HG03565 (cell line): ENCODE results near the gene PSENEN.
A peak's percentile ranks its signal among the peaks of the same experiment; 100 is the strongest.
"Not testable (repeated sequence)": the region's sequence is repeated elsewhere in the genome, so short reads cannot be mapped to it uniquely, and the experiment has no call there.

Experiments
- ATAC-seq: cut with Tn5 transposase; IDR thresholded peaks from one replicate; pipeline ENCODE4 v1.9.1; 2021; ENCODE audit warnings: mild to moderate bottlenecking, moderate library complexity; ENCODE audit not compliant: unreplicated experiment

PSENEN gene

DNA sequence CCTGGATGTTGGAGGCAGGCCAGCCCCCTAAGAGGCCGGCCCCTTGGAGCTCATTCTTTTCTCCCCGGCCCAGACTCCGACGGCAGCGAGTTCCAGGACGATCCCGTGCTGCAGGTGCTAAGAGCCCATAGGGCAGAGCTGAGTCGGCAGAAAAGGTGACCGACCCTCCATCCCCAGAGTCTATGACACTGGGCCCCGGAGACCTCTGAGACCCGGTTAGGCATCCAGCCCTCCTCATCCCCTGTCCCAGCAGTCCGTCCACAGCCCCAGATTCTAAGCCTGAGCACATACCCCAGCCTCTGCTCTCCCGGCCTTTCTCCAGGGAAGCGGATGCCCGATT, 22.6 kb downstream of the PSENEN start:
- ATAC-seq, result no peak

DNA sequence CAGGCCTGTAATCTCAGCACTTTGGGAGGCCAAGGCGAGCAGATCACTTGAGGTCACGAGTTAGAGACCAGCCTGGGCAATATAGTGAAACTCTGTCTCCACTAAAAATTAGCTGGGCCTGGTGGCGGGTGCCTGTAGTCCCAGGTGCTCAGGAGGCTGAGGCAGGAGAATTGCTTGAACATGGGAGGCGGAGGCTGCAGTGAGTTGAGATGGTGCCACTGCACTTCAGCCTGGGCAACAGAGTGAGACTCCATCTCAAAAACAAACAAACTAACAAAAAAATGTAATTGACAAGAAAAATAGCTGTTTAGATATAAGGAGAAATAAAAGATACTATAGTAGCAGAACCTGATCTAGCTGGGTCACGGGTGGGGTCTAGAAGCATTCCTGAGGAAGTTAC, 26.9 kb downstream of the PSENEN start:
- not testable (repeated sequence) for ATAC-seq

DNA sequence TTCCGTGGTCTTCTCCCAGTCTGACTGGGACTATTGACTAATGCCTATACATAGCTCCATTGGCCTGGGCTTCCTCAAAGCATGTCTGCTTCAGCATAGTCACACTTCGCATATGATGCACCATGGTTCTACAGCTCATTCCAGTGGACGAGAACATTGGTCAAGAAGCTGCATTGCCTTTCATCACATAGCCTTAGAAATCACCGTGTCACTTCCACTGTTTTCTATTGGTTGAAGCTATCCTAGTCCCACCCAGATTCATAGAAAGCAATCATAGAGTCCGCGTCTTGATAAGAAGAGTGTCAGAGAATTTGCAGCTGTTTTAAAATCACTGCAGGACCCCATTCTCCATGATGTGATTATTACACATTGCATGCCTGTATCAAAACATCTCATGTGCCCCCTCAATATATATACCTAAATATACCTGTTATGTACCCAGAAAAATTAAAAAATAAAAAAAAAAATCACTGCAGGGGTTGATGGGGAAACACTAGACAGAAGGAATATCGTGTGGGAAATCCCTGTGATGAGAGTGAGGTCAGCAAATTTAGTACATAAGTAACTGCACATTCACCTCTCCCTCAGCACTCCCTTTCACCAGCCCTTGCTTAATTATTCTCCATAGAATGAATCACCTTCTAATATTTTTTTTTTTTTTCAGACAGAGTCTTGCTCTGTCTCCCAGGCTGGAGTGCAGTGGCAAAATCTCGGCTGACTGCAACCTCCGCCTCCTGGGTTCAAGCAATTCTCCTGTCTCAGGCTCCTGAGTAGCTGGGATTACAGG, 27.8 kb downstream of the PSENEN start:
- no peak for ATAC-seq

DNA sequence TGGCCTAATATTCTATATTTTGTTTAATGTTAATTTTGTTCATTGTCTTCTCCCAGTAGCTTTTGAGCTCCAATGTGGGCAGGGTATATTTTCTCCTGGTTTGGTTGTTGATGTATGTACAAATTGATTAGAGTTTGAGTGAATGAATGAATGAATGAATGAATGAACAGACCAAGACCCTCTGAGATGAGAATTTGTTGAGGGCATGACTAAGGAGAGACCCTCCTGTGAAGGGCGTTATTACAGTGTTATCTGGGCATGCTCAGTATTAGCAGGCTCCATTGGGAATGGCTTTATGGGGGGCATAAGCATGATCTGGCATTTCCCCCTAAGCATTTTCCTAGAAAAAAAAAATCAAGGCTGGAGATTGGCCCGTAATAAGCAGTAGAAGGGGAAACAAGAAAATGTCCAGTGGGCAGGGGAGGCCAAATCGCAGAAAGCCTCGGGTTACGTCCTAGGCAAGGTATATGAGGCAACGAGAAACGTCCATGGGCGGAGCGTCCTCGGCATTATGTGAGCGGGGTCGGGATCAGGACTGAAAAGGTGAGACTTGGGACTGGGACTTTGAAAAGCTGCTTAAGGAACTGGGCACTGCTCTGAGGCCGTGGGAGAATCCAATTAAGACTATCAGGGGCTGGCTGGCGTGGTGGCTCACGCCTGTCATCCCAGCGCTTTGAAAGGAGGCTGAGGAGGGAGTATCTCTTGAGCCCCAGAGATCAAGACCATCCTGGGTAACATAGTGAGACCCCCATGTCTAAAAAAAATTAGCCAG, 29.0 kb downstream of the PSENEN start:
- ATAC-seq, result no peak

DNA sequence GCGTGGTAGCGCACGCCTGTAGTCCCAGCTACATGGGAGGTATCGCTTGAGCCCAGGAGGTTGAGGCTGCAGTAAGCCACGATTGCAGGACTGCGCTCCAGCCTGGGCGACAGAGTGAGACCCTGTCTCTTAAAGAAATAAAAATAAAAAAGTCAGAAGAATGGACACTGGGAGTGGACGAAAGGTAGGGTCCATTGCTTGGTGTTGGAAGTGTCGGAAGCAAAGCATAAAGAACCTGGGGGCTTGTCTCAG, 29.5 kb downstream of the PSENEN start:
- no peak for ATAC-seq

DNA sequence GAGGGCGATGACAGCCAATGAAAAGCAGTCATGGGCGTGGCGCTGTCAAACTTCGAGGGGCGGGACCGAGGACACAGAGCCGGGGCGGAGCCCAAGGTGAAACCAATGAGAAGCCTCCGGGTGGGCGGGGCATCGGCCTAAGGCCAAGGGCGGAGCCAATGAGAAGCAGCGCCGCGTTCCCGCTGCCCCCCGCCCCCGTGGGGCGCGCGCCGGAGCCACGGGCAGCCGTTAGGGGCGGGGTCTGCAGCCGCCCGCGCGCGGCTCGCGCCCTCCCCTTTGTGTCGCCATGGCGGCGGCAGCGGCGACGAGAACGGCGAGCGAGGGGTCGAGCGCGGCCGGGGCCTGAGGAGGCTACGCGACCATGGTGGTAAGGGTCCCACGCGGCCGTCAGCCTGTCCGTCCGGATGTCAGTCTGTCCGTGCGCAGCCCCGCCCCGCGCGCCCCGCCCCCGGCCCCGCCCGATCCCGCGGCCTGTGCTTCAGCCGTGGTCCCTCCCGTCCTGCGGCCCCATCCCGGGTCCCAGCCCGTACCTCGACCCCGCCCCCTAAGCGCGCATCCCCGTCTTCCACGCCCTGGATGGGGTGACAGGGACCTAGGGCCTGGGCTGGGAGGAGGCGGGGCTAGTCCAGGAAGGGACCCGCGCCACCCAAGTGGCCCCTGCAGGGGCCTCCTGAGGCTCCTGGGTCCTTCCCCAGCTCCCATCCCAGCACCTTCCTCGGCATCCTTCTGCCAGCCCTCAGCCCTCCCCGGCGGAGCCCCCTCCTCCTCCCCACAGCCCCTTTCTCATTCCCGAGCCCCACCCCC, 30.0 kb downstream of the PSENEN start, which contains the start of gene ARHGAP33:
TSS of gene ARHGAP33 (plus strand) at position 267 of the 804 bp plus-strand sequence. CDS start at position 362, 95 bp downstream.
- peak; percentile 92 for ATAC-seq

DNA sequence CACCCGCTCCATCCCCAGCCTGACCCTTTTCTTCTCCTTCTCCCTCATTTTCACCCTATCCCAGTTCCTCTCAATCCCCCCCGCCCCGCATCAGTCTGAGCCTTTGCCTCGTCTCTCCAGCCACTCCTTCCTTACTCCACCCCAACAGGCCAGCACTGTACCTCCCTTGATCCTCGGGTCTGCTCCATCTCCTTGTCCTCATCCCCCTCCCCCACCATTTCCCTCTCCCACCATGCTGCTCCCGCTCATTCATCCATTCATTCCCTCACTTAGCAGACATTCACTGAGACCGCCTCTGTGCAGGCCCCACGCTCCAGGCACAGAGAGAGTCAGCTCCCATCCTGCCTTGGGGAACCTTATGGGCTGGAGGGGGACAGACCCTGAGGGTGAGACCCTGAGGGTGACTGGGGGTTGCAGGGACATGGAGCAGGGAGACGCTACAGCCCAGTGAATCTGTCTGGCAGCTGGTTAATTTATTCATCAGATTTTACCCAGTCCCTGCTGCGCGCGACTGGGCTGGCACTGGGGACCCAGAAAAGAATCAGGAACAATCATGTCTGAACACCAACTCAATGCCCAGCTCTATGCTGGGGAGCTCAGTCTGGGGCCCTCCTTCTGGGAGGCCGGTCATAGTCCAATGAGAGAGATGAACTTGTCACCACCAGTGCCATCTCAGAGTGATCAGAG, 30.8 kb downstream of the PSENEN start:
- ATAC-seq, result no peak

DNA sequence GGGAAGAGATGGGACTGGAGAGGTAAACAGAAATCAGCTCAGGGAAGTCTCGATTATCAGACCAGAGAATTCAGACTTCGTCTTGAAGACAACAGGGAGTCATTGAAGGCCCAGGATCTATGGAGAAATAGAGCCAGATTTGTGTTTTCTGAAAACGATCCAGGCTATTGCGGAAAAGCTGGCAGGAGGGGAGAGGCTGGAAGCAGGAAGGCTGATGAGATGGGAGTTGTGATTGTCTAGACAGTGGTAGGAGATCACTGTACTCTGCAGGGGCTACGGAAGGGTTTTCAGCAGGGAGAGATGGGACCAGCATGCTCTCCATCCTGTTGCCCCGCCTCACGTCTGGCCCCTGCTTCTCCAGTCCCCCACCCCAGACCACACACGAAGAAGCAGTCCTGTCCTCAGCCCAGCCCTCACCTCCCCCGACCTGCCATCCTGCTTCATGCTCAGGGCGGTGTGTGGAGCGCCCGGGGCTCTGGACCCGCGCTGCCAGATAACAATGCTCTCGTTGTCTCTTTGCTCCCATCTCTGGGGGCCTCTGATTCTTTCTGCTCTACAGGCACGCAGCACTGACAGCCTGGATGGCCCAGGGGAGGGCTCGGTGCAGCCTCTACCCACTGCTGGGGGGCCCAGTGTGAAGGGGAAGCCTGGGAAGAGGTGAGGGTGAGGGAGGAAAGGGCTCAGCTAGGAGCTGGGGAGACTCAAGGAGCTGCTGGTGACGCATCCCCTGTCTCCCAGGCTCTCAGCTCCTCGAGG, 31.8 kb downstream of the PSENEN start:
- no peak for ATAC-seq

DNA sequence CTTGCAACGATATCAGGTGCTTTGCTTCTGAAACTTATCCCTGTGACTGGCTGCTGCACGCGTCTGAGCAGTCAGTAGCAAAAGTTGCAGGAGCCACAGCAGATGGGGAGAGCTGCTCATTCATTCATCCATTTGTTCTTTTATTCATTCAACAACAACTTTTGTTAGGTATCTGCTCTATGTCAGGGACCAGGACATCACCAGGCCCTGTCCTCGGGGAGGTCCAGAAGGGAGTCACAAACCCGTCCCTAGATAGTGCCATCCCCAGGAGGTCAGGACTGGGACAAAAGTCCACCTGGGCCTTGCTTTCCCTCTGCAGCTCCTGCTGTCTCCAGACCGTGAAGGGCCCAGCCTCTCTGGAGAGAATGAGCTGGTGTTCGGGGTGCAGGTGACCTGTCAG, 32.5 kb downstream of the PSENEN start:
- no peak for ATAC-seq

DNA sequence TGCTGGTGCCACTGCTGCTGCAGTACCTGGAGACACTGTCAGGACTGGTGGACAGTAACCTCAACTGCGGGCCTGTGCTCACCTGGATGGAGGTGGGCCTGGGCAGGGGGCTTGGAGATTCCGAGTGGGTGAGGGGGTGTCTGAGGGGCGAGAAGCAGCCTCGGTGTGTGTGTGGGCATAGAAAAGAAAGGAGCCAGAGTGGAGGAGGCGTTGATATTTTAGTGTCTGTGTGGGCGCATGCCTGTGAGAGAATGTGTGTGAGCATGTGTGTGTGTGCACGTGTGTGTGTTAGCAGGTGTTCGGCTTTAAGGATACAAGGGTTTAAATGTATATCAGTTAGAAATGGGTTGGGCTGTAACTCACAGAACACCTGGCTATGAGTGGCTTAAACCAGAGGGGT, 33.6 kb downstream of the PSENEN start:
- no peak for ATAC-seq

DNA sequence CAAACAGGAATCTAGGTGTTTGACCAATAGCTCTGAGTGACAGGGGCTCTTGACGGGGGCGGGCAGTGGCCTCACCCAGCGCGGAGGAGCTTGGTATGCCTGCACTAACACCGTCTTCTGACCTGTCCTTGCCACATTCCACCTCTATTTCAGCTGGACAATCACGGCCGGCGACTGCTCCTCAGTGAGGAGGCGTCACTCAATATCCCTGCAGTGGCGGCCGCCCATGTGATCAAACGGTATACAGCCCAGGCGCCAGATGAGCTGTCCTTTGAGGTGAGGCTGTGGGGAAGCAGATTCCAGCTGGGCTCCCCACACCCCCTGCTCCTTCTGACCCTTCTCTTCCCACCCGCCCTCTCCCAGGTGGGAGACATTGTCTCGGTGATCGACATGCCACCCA, 34.6 kb downstream of the PSENEN start:
- ATAC-seq, result no peak

DNA sequence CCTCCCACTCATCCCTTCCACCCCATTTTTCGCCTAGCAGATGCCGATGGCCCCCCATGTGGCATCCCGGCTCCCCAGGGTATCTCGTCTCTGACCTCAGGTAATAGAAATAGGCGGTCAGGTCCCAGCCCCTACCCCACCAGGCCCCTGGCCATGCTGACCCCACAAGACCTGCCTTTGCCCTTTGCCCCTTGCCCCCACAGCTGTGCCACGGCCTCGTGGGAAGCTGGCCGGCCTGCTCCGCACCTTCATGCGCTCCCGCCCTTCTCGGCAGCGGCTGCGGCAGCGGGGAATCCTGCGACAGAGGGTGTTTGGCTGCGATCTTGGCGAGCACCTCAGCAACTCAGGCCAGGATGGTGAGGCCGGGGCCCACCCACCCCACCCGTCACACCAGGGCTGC, 35.3 kb downstream of the PSENEN start:
- ATAC-seq, result no peak

DNA sequence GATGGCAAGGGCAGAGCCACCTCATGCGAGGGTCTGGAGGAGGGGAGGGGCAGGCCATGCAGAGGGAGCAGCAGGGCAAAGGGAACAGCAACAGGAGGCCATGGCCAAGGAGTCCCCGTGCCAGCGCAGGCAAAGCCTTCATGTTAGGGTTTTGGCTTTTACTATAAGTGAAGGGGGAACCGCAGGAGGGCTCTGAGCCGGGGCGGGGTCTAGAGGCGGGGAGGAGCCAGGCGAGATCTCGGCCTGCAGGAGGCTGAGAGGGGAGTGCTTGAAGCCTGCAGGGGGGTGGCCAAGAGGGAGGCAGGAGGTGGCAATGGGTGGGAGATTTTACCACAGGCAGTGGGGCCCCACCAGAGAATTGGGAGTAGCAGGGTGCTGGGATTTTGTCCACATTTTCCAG, 36.2 kb downstream of the PSENEN start:
- ATAC-seq, result no peak

DNA sequence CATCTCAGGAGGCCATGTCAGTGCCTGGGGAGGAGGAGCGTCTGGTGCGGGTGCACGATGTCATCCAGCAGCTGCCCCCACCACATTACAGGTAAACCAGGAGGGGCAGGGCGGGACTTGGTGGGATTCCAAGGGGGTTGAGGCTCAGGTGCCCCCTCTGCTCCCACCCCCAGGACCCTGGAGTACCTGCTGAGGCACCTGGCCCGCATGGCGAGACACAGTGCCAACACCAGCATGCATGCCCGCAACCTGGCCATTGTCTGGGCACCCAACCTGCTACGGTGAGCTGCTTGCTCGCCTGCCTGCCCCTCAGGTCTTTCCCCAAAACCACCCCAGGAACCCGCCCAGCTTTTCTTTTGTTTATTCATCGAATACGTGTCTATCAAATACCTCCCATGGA, 37.1 kb downstream of the PSENEN start:
- no peak for ATAC-seq

DNA sequence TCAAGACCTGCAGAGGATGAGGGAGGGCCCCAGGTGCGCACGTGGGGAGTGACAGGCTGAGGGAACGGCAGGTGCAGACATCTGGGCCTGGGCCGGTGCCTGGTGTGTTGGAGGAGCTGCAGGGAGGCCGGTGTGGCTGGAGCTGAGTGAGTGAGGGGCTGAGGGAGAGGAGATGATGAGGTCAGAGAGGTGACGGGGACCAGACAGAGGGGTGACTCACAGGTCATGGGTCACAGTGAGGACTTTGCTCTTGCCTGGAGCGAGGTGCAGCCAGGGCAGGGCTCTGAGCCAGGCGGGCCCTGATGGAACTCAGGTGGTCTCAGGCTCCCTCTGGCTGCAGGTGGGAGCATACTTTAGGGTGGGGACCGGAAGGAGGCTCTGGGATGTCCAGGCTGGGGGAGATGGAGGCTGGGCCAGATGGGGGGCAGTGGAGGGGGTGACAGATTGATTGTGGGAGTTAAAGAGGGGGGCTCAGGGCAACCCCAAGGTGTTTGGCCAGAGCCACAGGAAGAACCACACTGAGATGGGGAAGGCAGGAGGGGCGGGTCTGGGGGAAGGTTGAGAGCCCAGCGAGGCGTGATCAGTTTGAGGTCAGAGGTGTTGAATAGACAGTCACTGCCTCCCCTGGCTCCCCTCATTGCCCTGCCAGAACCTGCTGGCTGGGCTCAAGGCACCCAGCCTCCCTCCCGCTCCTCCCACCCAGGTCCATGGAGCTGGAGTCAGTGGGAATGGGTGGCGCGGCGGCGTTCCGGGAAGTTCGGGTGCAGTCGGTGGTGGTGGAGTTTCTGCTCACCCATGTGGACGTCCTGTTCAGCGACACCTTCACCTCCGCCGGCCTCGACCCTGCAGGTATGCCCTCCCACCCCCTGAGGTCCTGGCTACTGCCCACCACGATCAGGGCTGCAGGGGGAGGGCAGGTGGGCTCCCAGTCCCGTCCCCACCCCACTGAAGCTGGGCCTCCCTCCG, 38.3 kb downstream of the PSENEN start:
- no peak for ATAC-seq

DNA sequence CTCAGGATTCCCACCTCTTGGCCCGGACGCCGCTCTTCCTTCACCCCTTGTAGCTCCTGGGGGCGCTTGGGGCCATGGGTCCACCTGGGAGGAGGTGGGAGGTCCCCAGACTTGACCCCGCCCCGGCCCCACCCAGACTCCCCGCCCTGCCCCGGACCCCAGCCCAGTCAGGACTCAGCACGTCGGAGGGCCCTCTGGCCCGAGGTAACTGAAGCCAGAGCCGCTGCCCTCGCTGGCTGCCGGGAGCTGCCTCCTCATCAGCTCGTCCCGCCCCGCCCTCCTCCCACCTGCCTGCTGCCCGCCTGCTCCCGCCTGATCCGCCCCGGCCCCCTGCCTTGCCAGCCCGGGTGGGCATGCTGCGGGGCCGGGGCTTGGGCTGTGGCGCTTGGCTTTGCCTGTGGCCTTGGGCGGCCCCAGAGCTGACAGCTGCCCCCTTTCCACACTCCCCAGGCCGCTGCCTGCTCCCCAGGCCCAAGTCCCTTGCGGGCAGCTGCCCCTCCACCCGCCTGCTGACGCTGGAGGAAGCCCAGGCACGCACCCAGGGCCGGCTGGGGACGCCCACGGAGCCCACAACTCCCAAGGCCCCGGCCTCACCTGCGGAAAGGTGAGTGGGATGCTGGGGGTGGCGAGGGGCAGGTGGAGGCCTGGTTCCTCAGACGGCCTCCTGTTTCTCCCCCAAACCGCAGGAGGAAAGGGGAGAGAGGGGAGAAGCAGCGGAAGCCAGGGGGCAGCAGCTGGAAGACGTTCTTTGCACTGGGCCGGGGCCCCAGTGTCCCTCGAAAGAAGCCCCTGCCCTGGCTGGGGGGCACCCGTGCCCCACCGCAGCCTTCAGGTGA, 39.3 kb downstream of the PSENEN start:
- ATAC-seq, result no peak

DNA sequence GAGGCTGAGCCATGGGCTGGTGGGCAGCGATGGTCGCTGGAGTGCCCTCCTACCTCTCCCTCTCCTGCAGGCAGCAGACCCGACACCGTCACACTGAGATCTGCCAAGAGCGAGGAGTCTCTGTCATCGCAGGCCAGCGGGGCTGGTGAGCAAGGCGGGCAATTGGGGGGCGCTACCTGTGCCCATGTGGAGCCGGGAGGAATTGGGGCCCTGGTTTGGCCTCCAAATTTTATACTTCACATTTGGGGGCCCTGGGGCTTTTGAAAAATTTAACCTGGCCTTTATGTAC, 39.8 kb downstream of the PSENEN start:
- ATAC-seq, result no peak

DNA sequence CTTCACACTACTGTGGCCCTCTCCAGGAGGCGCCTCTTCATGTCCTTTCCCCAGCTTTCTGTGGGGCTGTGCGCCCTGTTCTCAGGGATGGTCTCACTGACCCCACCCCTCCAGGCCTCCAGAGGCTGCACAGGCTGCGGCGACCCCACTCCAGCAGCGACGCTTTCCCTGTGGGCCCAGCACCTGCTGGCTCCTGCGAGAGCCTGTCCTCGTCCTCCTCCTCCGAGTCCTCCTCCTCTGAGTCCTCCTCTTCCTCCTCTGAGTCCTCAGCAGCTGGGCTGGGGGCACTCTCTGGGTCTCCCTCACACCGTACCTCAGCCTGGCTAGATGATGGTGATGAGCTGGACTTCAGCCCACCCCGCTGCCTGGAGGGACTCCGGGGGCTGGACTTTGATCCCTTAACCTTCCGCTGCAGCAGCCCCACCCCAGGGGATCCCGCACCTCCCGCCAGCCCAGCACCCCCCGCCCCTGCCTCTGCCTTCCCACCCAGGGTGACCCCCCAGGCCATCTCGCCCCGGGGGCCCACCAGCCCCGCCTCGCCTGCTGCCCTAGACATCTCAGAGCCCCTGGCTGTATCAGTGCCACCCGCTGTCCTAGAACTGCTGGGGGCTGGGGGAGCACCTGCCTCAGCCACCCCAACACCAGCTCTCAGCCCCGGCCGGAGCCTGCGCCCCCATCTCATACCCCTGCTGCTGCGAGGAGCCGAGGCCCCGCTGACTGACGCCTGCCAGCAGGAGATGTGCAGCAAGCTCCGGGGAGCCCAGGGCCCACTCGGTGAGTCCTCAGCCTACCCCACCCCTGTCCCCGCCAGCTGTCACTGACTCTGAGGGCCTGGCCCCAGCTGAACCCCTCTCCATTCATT, 41.1 kb downstream of the PSENEN start:
- no peak for ATAC-seq
